ENCODE results near the gene LMNTD2. TPM values are rescaled to one million over a fixed set of nuclear protein-coding genes. Genes with fewer than 3 reads are reported as not detected.

The LMNTD2 gene
- total and polyA plus RNA-seq, 2 of the 13 experiments (the other 11 are each of a cell fraction or from before 2014, with no cell fraction given) = 1.1 to 3.1 TPM

GRCh38 chr11:565921-566509 is 5.5 kb upstream of the LMNTD2 start (continued):
- TF ChIP-seq HMGXB4 (CRISPR knock-in tag; IDR thresholded peaks at IDR 0.05; ENCODE audit: borderline replicate concordance in 1 of 2, low read depth in 1 of 2) = peak in 1 of 2 experiments; percentile 46; a peak in 1 of 4 replicates
- no peak for TF ChIP-seq YEATS2 (CRISPR knock-in tag; IDR thresholded peaks at IDR 0.05; ENCODE audit: borderline replicate concordance)
- TF ChIP-seq, protein P1, sequence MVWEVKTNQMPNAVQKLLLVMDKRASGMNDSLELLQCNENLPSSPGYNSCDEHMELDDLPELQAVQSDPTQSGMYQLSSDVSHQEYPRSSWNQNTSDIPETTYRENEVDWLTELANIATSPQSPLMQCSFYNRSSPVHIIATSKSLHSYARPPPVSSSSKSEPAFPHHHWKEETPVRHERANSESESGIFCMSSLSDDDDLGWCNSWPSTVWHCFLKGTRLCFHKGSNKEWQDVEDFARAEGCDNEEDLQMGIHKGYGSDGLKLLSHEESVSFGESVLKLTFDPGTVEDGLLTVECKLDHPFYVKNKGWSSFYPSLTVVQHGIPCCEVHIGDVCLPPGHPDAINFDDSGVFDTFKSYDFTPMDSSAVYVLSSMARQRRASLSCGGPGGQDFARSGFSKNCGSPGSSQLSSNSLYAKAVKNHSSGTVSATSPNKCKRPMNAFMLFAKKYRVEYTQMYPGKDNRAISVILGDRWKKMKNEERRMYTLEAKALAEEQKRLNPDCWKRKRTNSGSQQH (CRISPR knock-in tag; IDR thresholded peaks at IDR 0.05; ENCODE audit: low read depth) = no peak
- TF ChIP-seq NFKB2 (CRISPR knock-in tag; IDR thresholded peaks at IDR 0.05; ENCODE audit: borderline replicate concordance) = peak; percentile 32; the same call in 1 of the 2 replicates
- no peak for TF ChIP-seq ZNF329 (CRISPR knock-in tag; IDR thresholded peaks at IDR 0.05; ENCODE audit: low read depth)
- no peak for TF ChIP-seq NONO (IDR thresholded peaks at IDR 0.05)
- 0 out of 2 replicates have a peak, but pooled peaks have one; percentile 23 for TF ChIP-seq NONO (CRISPR knock-in tag; conservative IDR thresholded peaks at IDR 0.05)
- TF ChIP-seq ZMYM4 (CRISPR knock-in tag; IDR thresholded peaks at IDR 0.05) = peak; percentile 26; the same call in 1 of the 2 replicates
- no peak for TF ChIP-seq ZNF34 (CRISPR knock-in tag; IDR thresholded peaks at IDR 0.05; ENCODE audit: borderline replicate concordance)
- TF ChIP-seq ZBTB7A (CRISPR knock-in tag; IDR thresholded peaks at IDR 0.05) = peak; percentile 75; the same call in 1 of the 2 replicates
- TF ChIP-seq TEAD3 (CRISPR knock-in tag; optimal IDR thresholded peaks at IDR 0.05; ENCODE audit: borderline replicate concordance) = peak; percentile 76
- TF ChIP-seq, protein P2, sequence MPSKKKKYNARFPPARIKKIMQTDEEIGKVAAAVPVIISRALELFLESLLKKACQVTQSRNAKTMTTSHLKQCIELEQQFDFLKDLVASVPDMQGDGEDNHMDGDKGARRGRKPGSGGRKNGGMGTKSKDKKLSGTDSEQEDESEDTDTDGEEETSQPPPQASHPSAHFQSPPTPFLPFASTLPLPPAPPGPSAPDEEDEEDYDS (CRISPR knock-in tag; IDR thresholded peaks at IDR 0.05) = no peak
- TF ChIP-seq SP4 (CRISPR knock-in tag; IDR thresholded peaks at IDR 0.05) = peak; percentile 49
- no peak for TF ChIP-seq ATF7 (IDR thresholded peaks at IDR 0.05)
- no peak for TF ChIP-seq ATF7 (CRISPR knock-in tag; IDR thresholded peaks at IDR 0.05)
- no peak for TF ChIP-seq U2AF2 (IDR thresholded peaks at IDR 0.05; ENCODE audit: low read depth, low read length)
- TF ChIP-seq SIX1 (CRISPR knock-in tag; IDR thresholded peaks at IDR 0.05; ENCODE audit: borderline replicate concordance) = no peak
- no peak for TF ChIP-seq SATB2 (CRISPR knock-in tag; IDR thresholded peaks at IDR 0.05)
- peak; percentile 54 for TF ChIP-seq SAP130 (CRISPR knock-in tag; IDR thresholded peaks at IDR 0.05; ENCODE audit: low read depth)
- TF ChIP-seq NCOA1 (CRISPR knock-in tag; IDR thresholded peaks at IDR 0.05) = no peak
- TF ChIP-seq, protein P3, sequence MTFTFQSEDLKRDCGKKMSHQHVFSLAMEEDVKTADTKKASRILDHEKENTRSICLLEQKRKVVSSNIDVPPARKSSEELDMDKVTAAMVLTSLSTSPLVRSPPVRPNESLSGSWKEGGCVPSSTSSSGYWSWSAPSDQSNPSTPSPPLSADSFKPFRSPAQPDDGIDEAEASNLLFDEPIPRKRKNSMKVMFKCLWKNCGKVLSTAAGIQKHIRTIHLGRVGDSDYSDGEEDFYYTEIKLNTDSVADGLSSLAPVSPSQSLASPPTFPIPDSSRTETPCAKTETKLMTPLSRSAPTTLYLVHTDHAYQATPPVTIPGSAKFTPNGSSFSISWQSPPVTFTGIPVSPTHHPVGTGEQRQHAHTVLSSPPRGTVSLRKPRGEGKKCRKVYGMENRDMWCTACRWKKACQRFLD (CRISPR knock-in tag; IDR thresholded peaks at IDR 0.05; ENCODE audit: borderline replicate concordance) = no peak
- no peak for TF ChIP-seq MED13 (CRISPR knock-in tag; IDR thresholded peaks at IDR 0.05)
- TF ChIP-seq ZFAT (CRISPR knock-in tag; conservative IDR thresholded peaks at IDR 0.05) = no peak
- no peak for TF ChIP-seq ZNF460 (CRISPR knock-in tag; IDR thresholded peaks at IDR 0.05; ENCODE audit: borderline replicate concordance)
- no peak for TF ChIP-seq NR2F6 (IDR thresholded peaks at IDR 0.05)
- no peak for TF ChIP-seq NR2F6 (CRISPR knock-in tag; IDR thresholded peaks at IDR 0.05)
- TF ChIP-seq EED (CRISPR knock-in tag; IDR thresholded peaks at IDR 0.05) = no peak
- TF ChIP-seq XBP1 (CRISPR knock-in tag; IDR thresholded peaks at IDR 0.05) = no peak
- TF ChIP-seq ZNF614 (CRISPR knock-in tag; IDR thresholded peaks at IDR 0.05; ENCODE audit: borderline replicate concordance) = no peak

Data from HepG2 (cell line).